Ovary (tissue), 9 donors: ENCODE data around the gene NPIPB2. TPM values are rescaled to one million over a fixed set of nuclear protein-coding genes. Genes with fewer than 3 reads are reported as not detected.

ENCODE experiments used
- DNase-seq, 5 donors: peaks; one replicate each; pipeline ENCODE4 v3.0.0-alpha.2; 2019 to 2020
- H3K27ac ChIP-seq, 2 donors: fragments of 200-600 bp; one replicate each; pipeline versions ENCODE4 v1.5.1 to v1.8.0; 2019 to 2022
- H3K27me3 ChIP-seq: fragments of 200-600 bp; one replicate; pipeline ENCODE4 v1.8.0; 2022
- H3K36me3 ChIP-seq: fragments of 200-600 bp; sonication (generic); one replicate; pipeline ENCODE4 v1.5.1; 2019
- H3K4me1 ChIP-seq: one replicate; pipeline ENCODE4 v1.8.1; 2013; ENCODE audit warnings: mild to moderate bottlenecking, moderate library complexity; ENCODE audit not compliant: insufficient read depth
- H3K4me3 ChIP-seq: fragments of 200-600 bp; sonication (generic); one replicate; pipeline ENCODE4 v1.5.1; 2017
- H3K9me3 ChIP-seq, 2 donors: fragments of 200-600 bp in 1 of 2; sonication (generic) in 1 of 2; one replicate each; pipeline versions ENCODE4 v1.5.1 to v1.8.1; 2013 to 2019; ENCODE audit warnings: mild to moderate bottlenecking in 1 of 2, moderate library complexity in 1 of 2
- CTCF ChIP-seq, 3 donors: fragments of 450-650 bp in 2 of 3; fragments of 200-600 bp in 1 of 3; IDR thresholded peaks; one replicate each; pipeline versions ENCODE4 v1.5.1 to v1.8.0; 2016 to 2022; ENCODE audit warnings: antibody characterized with exemption in 3 of 3, mild to moderate bottlenecking in 1 of 3
- EP300 ChIP-seq: sonication (generic); formaldehyde crosslinking; IDR thresholded peaks from one replicate; pipeline ENCODE4 v1.6.1; 2017; ENCODE audit warnings: antibody characterized with exemption
- POLR2A ChIP-seq: fragments of 450-650 bp; IDR thresholded peaks from one replicate; pipeline ENCODE4 v1.6.1; 2017; ENCODE audit warnings: antibody characterized with exemption, mild to moderate bottlenecking, moderate library complexity
- WGBS, 3 donors: extraction: QIAGEN DNeasy Blood & Tissue Kit in 1 of 3; methylation state at CpG; one replicate each; pipeline versions ENCODE4 v1.1.5 to v1.1.7; 2013 to 2017; 5-methylcytosine and 5-hydroxymethylcytosine counted together
- intact Hi-C, 4 donors: fragments of 100-400 bp; cut with DNase I; formaldehyde crosslinking; loops; one replicate each; pipeline versions ENCODE4 v1.11.0 to v1.15.1; 2022 to 2023
- polyA plus RNA-seq, 2 donors: library from polyadenylated mRNA; stranded (reverse); fragments of 200-250 nt in 1 of 2; fragments of 350-450 nt in 1 of 2; fragmentation: Illumina TruSeq in 1 of 2; extraction: RNeasy Lipid Tissue Mini Kit (QIAGEN cat#74804) in 1 of 2; gene quantifications; one replicate each; pipeline ENCODE4 v1.2.3, GENCODE V29; 2013 to 2014
- total RNA-seq, 7 donors: library from RNA; depleted of rRNA in 2 of 7; stranded (reverse); fragments of >200 nt in 2 of 7; fragmentation: NEBNext Ultra II Directional in 3 of 7; extraction: Animal tissue kit (Norgen Biotek cat#: 25700) in 3 of 7; gene quantifications; one replicate each; pipeline versions ENCODE4 v1.1.0 to v1.2.4, GENCODE V29; 2016 to 2023
- donor health status: DM: no; HTN: no; CAD: no; lungs with moderate emphysema.
- donor health status: DM: no; HTN: no; CAD: no.
- donor health status: Bipolar disorder and iron deficiency.
- donor health status: DM: yes; HTN: yes; CAD: no.
- donor health status: DM: no; HTN: no; CAD: no.
- donor health status: DM: yes; HTN: yes; CAD: no.

NPIPB2 gene
- total and polyA plus RNA-seq, 9 donors: 4.7 to 19.3 (median 8.7) TPM

- Histone ChIP-seq H3K9me3 (no peaks in the 10 kb centered on the region), H3K36me3 (no peaks in the 10 kb centered on the region), H3K4me3 (no peak overlapping the region), H3K4me1 (no peaks in the 10 kb centered on the region), H3K27me3 (no peaks in the 10 kb centered on the region), H3K27ac (no peak overlapping the region)
- WGBS, 3 donors: 80 to 93% (median 85%) methylated on average over 3 of the region's 3 CpGs
- intact Hi-C loops: loop anchor here in 1 of 4 donors (10.0 kb wide), 1 partner anchor 96 kb away; no protein-coding TSS in a partner anchor
- no peak for DNase-seq
- no peak for TF ChIP-seq POLR2A
- TF ChIP-seq EP300: no peak
- TF ChIP-seq CTCF (IDR thresholded peaks at IDR 0.05): no peak
Measured at GRCh38 chr16:11968577-11968976, 26.7 kb upstream of the NPIPB2 start.

GRCh38 chr16:11967195-11967911 lies 25.5 kb upstream of the NPIPB2 start:
- Histone ChIP-seq H3K4me3 (no peak overlapping the region), H3K27me3 (no peaks in the 10 kb centered on the region), H3K4me1 (no peaks in the 10 kb centered on the region), H3K27ac (no peak overlapping the region), H3K36me3 (no peaks in the 10 kb centered on the region), H3K9me3 (no peaks in the 10 kb centered on the region)
- no peak for TF ChIP-seq POLR2A
- no peak for TF ChIP-seq CTCF (IDR thresholded peaks at IDR 0.05)
- TF ChIP-seq EP300: no peak
- no peak for DNase-seq
- intact Hi-C loops: loop anchor here in 1 of 4 donors (10.0 kb wide), 1 partner anchor 97 kb away; no protein-coding TSS in a partner anchor
- WGBS, 3 donors: 74 to 87% (median 82%) methylated on average over 17 of the region's 17 CpGs

- no peak overlapping the region for H3K27ac ChIP-seq
- no peak overlapping the region for H3K4me3 ChIP-seq
- intact Hi-C loops: loop anchor here in 1 of 4 donors (10.0 kb wide), 1 partner anchor 99 kb away; no protein-coding TSS in a partner anchor
- H3K9me3 ChIP-seq: no peaks in the 10 kb centered on the region
- TF ChIP-seq EP300 (no peak), CTCF (IDR thresholded peaks at IDR 0.05) (no peak), POLR2A (no peak)
- 72 to 79% (median 74%) methylated on average over 7 of the region's 7 CpGs for WGBS, 3 donors
- no peak for DNase-seq
- no peaks in the 10 kb centered on the region for H3K27me3 ChIP-seq
- no peaks in the 10 kb centered on the region for H3K4me1 ChIP-seq
- no peaks in the 10 kb centered on the region for H3K36me3 ChIP-seq
Measured at GRCh38 chr16:11966173-11966572, 24.3 kb upstream of the NPIPB2 start.

GRCh38 chr16:11964761-11965551 lies 23.1 kb upstream of the NPIPB2 start, which contains the start of gene TNFRSF17:
TSS of gene TNFRSF17 (plus strand) at chr16:11965210. CDS start at chr16:11965325, 115 bp downstream.
- H3K27ac ChIP-seq: no peak within 1 kb of the TSS
- 7 to 36% (median 12%) methylated on average over 9 of the region's 9 CpGs for WGBS, 3 donors
- no peaks in the 10 kb centered on the region for H3K9me3 ChIP-seq
- H3K27me3 ChIP-seq: no peaks in the 10 kb centered on the region
- intact Hi-C loops: loop anchor here in 2 of 4 donors (2.0 to 10.0 kb wide), 2 partner anchors 14 to 100 kb away; no protein-coding TSS in a partner anchor
- H3K36me3 ChIP-seq: no peaks in the 10 kb centered on the region
- TF ChIP-seq CTCF (IDR thresholded peaks at IDR 0.05): no peak
- no peak for TF ChIP-seq POLR2A
- no peak for TF ChIP-seq EP300
- no peak for DNase-seq
- no peaks in the 10 kb centered on the region for H3K4me1 ChIP-seq
- no peak within 1 kb of the TSS for H3K4me3 ChIP-seq
